ENCODE results near the gene PLEKHA6. TPM values are rescaled to one million over a fixed set of nuclear protein-coding genes. Genes with fewer than 3 reads are reported as not detected.

The PLEKHA6 gene
- total RNA-seq, 1 experiment from 2014 or later = 5.5 TPM

GRCh38 chr1:204325944-204326343 is 33.8 kb downstream of the PLEKHA6 start:
- CTCF ChIA-PET = no interaction called here
- TF ChIP-seq POLR2AphosphoS5 (IDR thresholded peaks at IDR 0.05; ENCODE audit: low read depth, low read length) (no peak), TCF7L2 (IDR thresholded peaks at IDR 0.05; ENCODE audit: low read depth, low read length) (no peak), REST (IDR thresholded peaks at IDR 0.05; ENCODE audit: insufficient read depth in 1 of 2, low read depth in 2 of 2, low read length in 1 of 2) (no peak), SIN3A (IDR thresholded peaks at IDR 0.05; ENCODE audit: borderline replicate concordance, insufficient read depth, low read depth, low read length) (no peak)
- TF ChIP-seq, protein P1, sequence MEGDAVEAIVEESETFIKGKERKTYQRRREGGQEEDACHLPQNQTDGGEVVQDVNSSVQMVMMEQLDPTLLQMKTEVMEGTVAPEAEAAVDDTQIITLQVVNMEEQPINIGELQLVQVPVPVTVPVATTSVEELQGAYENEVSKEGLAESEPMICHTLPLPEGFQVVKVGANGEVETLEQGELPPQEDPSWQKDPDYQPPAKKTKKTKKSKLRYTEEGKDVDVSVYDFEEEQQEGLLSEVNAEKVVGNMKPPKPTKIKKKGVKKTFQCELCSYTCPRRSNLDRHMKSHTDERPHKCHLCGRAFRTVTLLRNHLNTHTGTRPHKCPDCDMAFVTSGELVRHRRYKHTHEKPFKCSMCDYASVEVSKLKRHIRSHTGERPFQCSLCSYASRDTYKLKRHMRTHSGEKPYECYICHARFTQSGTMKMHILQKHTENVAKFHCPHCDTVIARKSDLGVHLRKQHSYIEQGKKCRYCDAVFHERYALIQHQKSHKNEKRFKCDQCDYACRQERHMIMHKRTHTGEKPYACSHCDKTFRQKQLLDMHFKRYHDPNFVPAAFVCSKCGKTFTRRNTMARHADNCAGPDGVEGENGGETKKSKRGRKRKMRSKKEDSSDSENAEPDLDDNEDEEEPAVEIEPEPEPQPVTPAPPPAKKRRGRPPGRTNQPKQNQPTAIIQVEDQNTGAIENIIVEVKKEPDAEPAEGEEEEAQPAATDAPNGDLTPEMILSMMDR (IDR thresholded peaks at IDR 0.05) = no peak
- POLR2A ChIA-PET = no interaction called here
- Histone ChIP-seq H3K27me3 (ENCODE audit: control insufficient read depth, insufficient read depth, low read length) (no peaks in the 10 kb centered on the region), H3K27ac (ENCODE audit: low read length) (no peak overlapping the region), H3K36me3 (ENCODE audit: control insufficient read depth, insufficient read depth, low read length) (no peaks in the 10 kb centered on the region), H3K4me1 (ENCODE audit: control insufficient read depth, insufficient read depth, low read length) (no peaks in the 10 kb centered on the region), H3K4me3 (ENCODE audit: low read depth in 2 of 2, low read length in 2 of 2) (no peak overlapping the region), H3K9me3 (ENCODE audit: control insufficient read depth, insufficient read depth, low read depth, low read length) (no peaks in the 10 kb centered on the region)
- BruUV-seq (replicated peaks) = no TSS peak
- DNase-seq (ENCODE audit: low read depth, low spot score) (no peak), ATAC-seq (no peak)
- in situ Hi-C loops (cut with HindIII; ENCODE audit: low pct_unique_long_range_greater_than_20kb, low sequenced_read_pairs) (no loop called here), intact Hi-C loops (cut with micrococcal nuclease; ENCODE audit: unreplicated experiment) (no loop called here)

GRCh38 chr1:204323887-204324286 is 35.8 kb downstream of the PLEKHA6 start:
- H3K9me3 ChIP-seq (ENCODE audit: control insufficient read depth, insufficient read depth, low read depth, low read length) = no peaks in the 10 kb centered on the region
- no peak overlapping the region for H3K27ac ChIP-seq (ENCODE audit: low read length)
- intact Hi-C loops (cut with micrococcal nuclease; ENCODE audit: unreplicated experiment) (no loop called here), in situ Hi-C loops (cut with HindIII; ENCODE audit: low pct_unique_long_range_greater_than_20kb, low sequenced_read_pairs) (no loop called here)
- H3K36me3 ChIP-seq (ENCODE audit: control insufficient read depth, insufficient read depth, low read length) = no peaks in the 10 kb centered on the region
- no peak overlapping the region for H3K4me3 ChIP-seq (ENCODE audit: low read depth in 2 of 2, low read length in 2 of 2)
- H3K4me1 ChIP-seq (ENCODE audit: control insufficient read depth, insufficient read depth, low read length) = peaks cover 3% of the 10 kb centered on the region; the same call in 1 of the 2 replicates
- POLR2A ChIA-PET = interaction anchor here (0.6 kb wide), 1 partner anchor 170 kb away, joined by 3 read pairs; no protein-coding TSS in a partner anchor
- TF ChIP-seq SIN3A (IDR thresholded peaks at IDR 0.05; ENCODE audit: borderline replicate concordance, insufficient read depth, low read depth, low read length) = no peak
- TF ChIP-seq POLR2AphosphoS5 (IDR thresholded peaks at IDR 0.05; ENCODE audit: low read depth, low read length) = no peak
- no peak for TF ChIP-seq REST (IDR thresholded peaks at IDR 0.05; ENCODE audit: insufficient read depth in 1 of 2, low read depth in 2 of 2, low read length in 1 of 2)
- no peak for TF ChIP-seq TCF7L2 (IDR thresholded peaks at IDR 0.05; ENCODE audit: low read depth, low read length)
- TF ChIP-seq, protein P1 (IDR thresholded peaks at IDR 0.05) = no peak
- no peaks in the 10 kb centered on the region for H3K27me3 ChIP-seq (ENCODE audit: control insufficient read depth, insufficient read depth, low read length)
- BruUV-seq (replicated peaks) = no TSS peak
- CTCF ChIA-PET = no interaction called here
- ATAC-seq (peak; percentile 20; the same call in 1 of the 2 replicates), DNase-seq (ENCODE audit: low read depth, low spot score) (peak; percentile 28)

Measured in Panc1 (cell line).